ENCODE measurements around the gene RNU6-8.

Gene RNU6-8

DNA sequence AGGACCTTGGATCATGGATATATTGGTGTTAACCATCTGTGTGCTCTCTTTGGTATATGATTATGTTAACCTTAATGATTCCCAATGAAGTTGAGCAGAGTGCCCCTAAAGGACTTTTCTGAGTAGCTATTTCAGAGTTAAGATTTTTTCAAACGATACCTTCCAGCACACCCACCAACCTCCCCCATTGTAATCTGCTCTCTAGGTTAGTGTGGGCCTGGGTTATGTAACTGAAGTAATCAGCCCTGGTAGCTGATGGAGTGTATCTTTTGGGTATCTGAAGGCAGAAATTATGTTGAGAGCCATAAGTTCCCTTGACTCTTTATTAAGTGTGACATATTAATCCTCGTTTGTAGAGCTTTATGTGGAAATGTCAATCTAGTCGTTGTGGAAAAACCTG, 47.6 kb upstream of the RNU6-8 start:
- Histone ChIP-seq H3K9me2 (replicated peaks; ENCODE audit: low read depth, low read length) (no peaks in the 10 kb centered on the region), H3K9me3 (ENCODE audit: insufficient read depth, low read depth, low read length) (no peaks in the 10 kb centered on the region), H3K27me3 (ENCODE audit: insufficient read depth, low read length, poor library complexity, severe bottlenecking) (no peaks in the 10 kb centered on the region), H3K79me2 (ENCODE audit: insufficient read depth, low read length) (no peaks in the 10 kb centered on the region), H3K4me1 (ENCODE audit: insufficient read depth, low read length, poor library complexity, severe bottlenecking) (peaks cover 3% of the 10 kb centered on the region), H2AFZ (ENCODE audit: low read length) (no peak overlapping the region), H3K4me3 (ENCODE audit: low read length, poor library complexity, severe bottlenecking) (no peak overlapping the region), H3K4me2 (ENCODE audit: low read depth, low read length, poor library complexity, severe bottlenecking) (no peak overlapping the region), H3K9ac (ENCODE audit: low read depth, low read length, poor library complexity, severe bottlenecking) (no peak overlapping the region), H3F3A (ENCODE audit: low read depth) (no peaks in the 10 kb centered on the region), H4K20me1 (ENCODE audit: insufficient read depth, low read length, poor library complexity, severe bottlenecking) (no peaks in the 10 kb centered on the region), H3K36me3 (ENCODE audit: insufficient read depth, low read length) (no peaks in the 10 kb centered on the region)
- no peak for TF ChIP-seq EZH2phosphoT487 (IDR thresholded peaks at IDR 0.05; ENCODE audit: borderline replicate concordance)
- no peak for TF ChIP-seq CTCF (conservative IDR thresholded peaks at IDR 0.05; ENCODE audit: low read length)

GRCh38 chr14:32249780-32250179, 46.7 kb upstream of the RNU6-8 start:
- Histone ChIP-seq H3K9ac (ENCODE audit: low read depth, low read length, poor library complexity, severe bottlenecking) (no peak overlapping the region), H3K27me3 (ENCODE audit: insufficient read depth, low read length, poor library complexity, severe bottlenecking) (no peaks in the 10 kb centered on the region), H3K9me3 (ENCODE audit: insufficient read depth, low read depth, low read length) (no peaks in the 10 kb centered on the region), H3K79me2 (ENCODE audit: insufficient read depth, low read length) (no peaks in the 10 kb centered on the region), H3K4me1 (ENCODE audit: insufficient read depth, low read length, poor library complexity, severe bottlenecking) (peaks cover 3% of the 10 kb centered on the region), H4K20me1 (ENCODE audit: insufficient read depth, low read length, poor library complexity, severe bottlenecking) (no peaks in the 10 kb centered on the region), H3K4me3 (ENCODE audit: low read length, poor library complexity, severe bottlenecking) (no peak overlapping the region), H2AFZ (ENCODE audit: low read length) (no peak overlapping the region), H3K4me2 (ENCODE audit: low read depth, low read length, poor library complexity, severe bottlenecking) (no peak overlapping the region), H3K9me2 (replicated peaks; ENCODE audit: low read depth, low read length) (no peaks in the 10 kb centered on the region), H3F3A (ENCODE audit: low read depth) (no peaks in the 10 kb centered on the region), H3K36me3 (ENCODE audit: insufficient read depth, low read length) (no peaks in the 10 kb centered on the region)
- TF ChIP-seq EZH2phosphoT487 (IDR thresholded peaks at IDR 0.05; ENCODE audit: borderline replicate concordance) (no peak), CTCF (conservative IDR thresholded peaks at IDR 0.05; ENCODE audit: low read length) (no peak)

DNA sequence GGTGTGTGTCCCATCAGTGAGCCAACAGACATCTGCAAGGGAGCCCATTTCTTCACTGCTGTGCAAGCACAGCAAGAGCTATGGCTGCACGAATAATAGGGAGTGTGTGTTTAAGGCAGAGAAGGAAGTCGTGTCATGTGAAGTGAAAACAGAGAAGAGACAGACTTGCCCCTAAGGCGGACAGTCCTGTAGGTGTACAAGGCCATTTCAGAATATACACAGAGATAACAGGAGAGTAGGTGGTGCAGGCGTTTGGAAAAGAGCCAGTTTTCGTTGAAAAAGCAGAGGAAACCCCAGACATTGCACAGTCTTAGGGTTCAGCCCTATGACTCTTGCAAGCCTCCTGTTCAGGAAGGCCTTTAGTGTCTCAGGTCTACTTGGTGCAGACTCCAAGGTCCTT, 46.3 kb upstream of the RNU6-8 start:
- Histone ChIP-seq H3K27me3 (ENCODE audit: insufficient read depth, low read length, poor library complexity, severe bottlenecking) (no peaks in the 10 kb centered on the region), H4K20me1 (ENCODE audit: insufficient read depth, low read length, poor library complexity, severe bottlenecking) (no peaks in the 10 kb centered on the region), H3K9me3 (ENCODE audit: insufficient read depth, low read depth, low read length) (no peaks in the 10 kb centered on the region), H3K4me1 (ENCODE audit: insufficient read depth, low read length, poor library complexity, severe bottlenecking) (peaks cover 3% of the 10 kb centered on the region), H3K9ac (ENCODE audit: low read depth, low read length, poor library complexity, severe bottlenecking) (no peak overlapping the region), H3K4me3 (ENCODE audit: low read length, poor library complexity, severe bottlenecking) (no peak overlapping the region), H2AFZ (ENCODE audit: low read length) (no peak overlapping the region), H3F3A (ENCODE audit: low read depth) (no peaks in the 10 kb centered on the region), H3K79me2 (ENCODE audit: insufficient read depth, low read length) (no peaks in the 10 kb centered on the region), H3K9me2 (replicated peaks; ENCODE audit: low read depth, low read length) (no peaks in the 10 kb centered on the region), H3K4me2 (ENCODE audit: low read depth, low read length, poor library complexity, severe bottlenecking) (no peak overlapping the region), H3K36me3 (ENCODE audit: insufficient read depth, low read length) (no peaks in the 10 kb centered on the region)
- TF ChIP-seq CTCF (conservative IDR thresholded peaks at IDR 0.05; ENCODE audit: low read length) (no peak), EZH2phosphoT487 (IDR thresholded peaks at IDR 0.05; ENCODE audit: borderline replicate concordance) (no peak)
